ENCODE measurements around the gene PKLR. TPM values are rescaled to one million over a fixed set of nuclear protein-coding genes. Genes with fewer than 3 reads are reported as not detected.
A peak's percentile ranks its signal among the peaks of the same experiment; 100 is the strongest.
"Not testable (repeated sequence)": the region's sequence is repeated elsewhere in the genome, so short reads cannot be mapped to it uniquely, and the experiment has no call there.

PKLR gene
- 1 to 10 TPM in 1 of 8 experiments, under 1 TPM in 7; 0.07 to 1.1 (median 0.17) TPM for total RNA-seq

DNA sequence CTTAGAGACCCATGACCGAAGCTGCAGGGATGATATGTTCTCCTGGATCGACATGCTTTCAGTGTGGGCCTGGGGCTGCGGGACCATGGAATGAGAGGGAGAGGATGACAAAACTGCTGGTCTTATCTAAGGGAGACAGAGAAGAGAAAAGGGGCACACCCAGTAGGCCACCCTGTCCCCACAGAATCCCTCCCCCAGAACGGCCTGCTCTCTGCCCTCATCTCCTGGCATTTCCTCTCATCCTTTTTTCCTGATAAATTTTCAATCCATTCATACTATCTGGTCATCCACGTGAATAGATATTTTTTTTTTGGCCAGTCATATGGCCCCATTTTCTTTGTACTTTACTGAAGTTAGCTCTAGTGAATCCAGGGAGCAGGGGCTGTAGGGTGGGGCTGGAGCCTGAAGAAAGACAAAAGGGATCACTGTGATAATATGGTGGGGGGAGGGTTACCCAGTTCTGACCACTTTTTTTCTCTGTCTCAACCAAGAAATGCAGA is at the start of gene PKLR:
TSS of gene PKLR (minus strand) at position 97 of the 500 bp plus-strand sequence. CDS start at position 54, 43 bp downstream.
- no peak for ATAC-seq (replicated peaks in 6 of 8)
- Histone ChIP-seq H3K4me1 (replicated peaks in 1 of 2) (peaks cover 18 to 21% of the 10 kb centered on the region in 2 donors), H3K27ac (no peak within 1 kb of the TSS), H3K4me3 (no peak within 1 kb of the TSS)
- WGBS, 10 experiments = 0 to 94% (median 77%) methylated on average over 1 to 5 of the region's 5 CpGs; no CpG with 5 or more reads in 2 of the 10 experiments
- in situ Hi-C loops (cut with MboI; ENCODE audit: low pct_unique_long_range_greater_than_20kb in 2 of 9, low sequenced_read_pairs in 9 of 9, unreplicated experiment in 9 of 9) = no loop called here

DNA sequence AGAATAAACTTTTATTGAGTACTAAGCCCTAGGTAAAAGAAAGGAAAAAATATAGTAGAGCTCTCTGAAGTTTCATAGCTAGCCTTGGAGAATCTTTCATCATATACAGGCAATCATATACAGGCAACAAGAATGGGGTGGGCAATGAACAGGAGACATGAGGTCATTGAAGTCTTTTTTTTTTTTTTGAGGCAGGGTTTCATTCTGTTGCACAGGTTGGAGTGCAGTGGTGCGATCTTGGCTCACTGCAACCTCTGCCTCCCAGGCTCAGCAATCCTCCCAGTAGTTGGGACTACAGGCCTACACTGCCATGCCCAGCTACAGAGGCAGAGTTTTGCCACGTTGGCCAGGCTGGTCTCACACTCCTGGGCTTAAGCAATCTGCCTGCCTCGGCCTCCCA is 41.6 kb upstream of the PKLR start:
- peak overlapping the region in 1 of 2 donors; percentile 50 for H3K27ac ChIP-seq
- no peaks in the 10 kb centered on the region for H3K4me1 ChIP-seq (replicated peaks in 1 of 2)
- H3K4me3 ChIP-seq = no peak overlapping the region
- WGBS, 10 experiments = 80 to 100% (median 100%) methylated on average over 1 to 3 of the region's 3 CpGs; no CpG with 5 or more reads in 3 of the 10 experiments
- peak in 5 of 8 experiments; percentile 70 to 86 (median 79) for ATAC-seq (replicated peaks in 6 of 8)
- in situ Hi-C loops (cut with MboI; ENCODE audit: low pct_unique_long_range_greater_than_20kb in 2 of 9, low sequenced_read_pairs in 9 of 9, unreplicated experiment in 9 of 9) = no loop called here

DNA sequence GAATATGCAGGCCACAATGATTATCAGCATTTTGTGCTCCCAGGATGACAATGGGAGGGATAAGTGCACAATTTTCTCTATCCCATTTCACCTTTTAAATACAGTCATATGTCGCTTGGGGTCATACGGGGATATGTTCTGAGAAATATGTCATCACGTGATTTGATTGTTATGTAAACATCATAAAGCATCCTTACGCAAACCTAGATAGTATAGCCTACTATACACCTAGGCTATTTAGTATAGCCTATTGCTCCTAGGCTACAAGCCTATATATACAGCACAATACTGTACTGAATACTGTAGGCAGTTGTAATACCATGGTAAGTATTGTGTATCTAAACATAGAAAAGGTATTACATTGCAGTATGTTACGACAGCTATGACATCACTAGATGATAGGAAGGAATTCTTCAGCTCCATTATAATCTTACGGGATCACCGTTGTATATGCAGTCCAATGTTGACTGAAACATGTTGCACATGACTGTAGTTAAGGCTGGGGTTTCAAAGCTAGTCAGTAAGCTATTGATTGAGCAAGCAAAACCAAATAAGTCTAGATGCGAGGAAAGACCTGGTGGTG is 38.4 kb upstream of the PKLR start:
- H3K4me3 ChIP-seq = no peak overlapping the region
- in situ Hi-C loops (cut with MboI; ENCODE audit: low pct_unique_long_range_greater_than_20kb in 2 of 9, low sequenced_read_pairs in 9 of 9, unreplicated experiment in 9 of 9) = no loop called here
- ATAC-seq (replicated peaks in 6 of 8) = peak in 5 of 8 experiments; percentile 24 to 78 (median 55)
- no peaks in the 10 kb centered on the region for H3K4me1 ChIP-seq (replicated peaks in 1 of 2)
- H3K27ac ChIP-seq = no peak overlapping the region
- 81 to 100% (median 95%) methylated on average over 1 to 8 of the region's 8 CpGs for WGBS, 10 experiments

DNA sequence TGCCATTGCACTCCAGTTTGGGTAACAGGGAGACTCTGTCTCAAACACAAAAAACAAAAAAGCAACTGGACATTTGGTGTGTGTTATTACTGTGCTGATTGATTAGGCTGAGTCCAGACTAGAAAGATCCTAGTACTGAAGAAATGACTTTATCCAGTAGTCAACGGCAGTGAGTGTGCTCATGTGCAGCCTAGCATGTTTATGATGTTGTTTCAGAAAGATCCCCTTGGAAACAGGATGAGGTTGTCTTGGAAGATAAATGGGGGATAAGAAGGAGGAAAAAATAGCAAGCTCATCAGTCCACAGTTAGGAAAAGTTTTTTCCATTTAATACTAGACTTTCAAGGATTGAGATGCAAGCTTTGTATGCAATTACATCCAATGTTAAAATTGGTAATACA is 33.7 kb upstream of the PKLR start:
- no peak overlapping the region for H3K4me3 ChIP-seq
- in situ Hi-C loops (cut with MboI; ENCODE audit: low pct_unique_long_range_greater_than_20kb in 2 of 9, low sequenced_read_pairs in 9 of 9, unreplicated experiment in 9 of 9) = no loop called here
- no peak overlapping the region for H3K27ac ChIP-seq
- ATAC-seq (replicated peaks in 6 of 8) = peak in 5 of 8 experiments; percentile 40 to 62 (median 48)
- 0 to 77% (median 53%) methylated on average over 1 of the region's 1 CpG; no CpG with 5 or more reads in 2 of the 10 experiments for WGBS, 10 experiments
- H3K4me1 ChIP-seq (replicated peaks in 1 of 2) = no peaks in the 10 kb centered on the region

DNA sequence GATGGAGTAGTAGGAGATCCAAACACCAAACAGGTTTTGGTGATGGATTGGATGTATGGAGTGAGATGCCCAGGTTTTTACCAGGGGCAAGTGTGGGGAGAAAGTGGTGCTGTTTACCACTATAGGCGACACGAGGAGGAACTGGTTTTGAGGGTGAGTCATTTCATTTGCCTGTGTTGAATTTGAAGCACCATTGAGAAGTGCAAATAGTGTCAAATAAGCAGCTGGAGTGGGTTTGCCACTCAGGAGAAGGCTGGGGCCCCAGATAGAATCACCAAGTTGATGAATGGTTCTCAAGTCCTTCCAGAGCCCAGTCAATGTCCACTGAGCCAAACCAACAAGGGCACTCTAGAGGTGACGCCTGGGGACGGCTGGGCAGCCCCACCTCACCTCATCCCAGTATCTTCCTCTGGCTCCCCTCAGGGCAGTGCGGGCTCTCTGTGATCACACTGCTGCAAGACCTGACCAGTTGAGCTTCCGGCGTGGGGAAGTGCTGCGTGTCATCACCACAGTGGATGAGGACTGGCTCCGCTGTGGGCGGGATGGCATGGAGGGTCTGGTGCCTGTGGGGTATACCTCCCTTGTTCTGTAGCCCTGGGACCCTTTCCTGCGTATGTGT is 28.9 kb upstream of the PKLR start:
- Histone ChIP-seq H3K4me3 (no peak overlapping the region), H3K4me1 (replicated peaks in 1 of 2) (peaks cover 0 to 4% of the 10 kb centered on the region in 2 donors), H3K27ac (no peak overlapping the region)
- ATAC-seq (replicated peaks in 6 of 8) = no peak
- in situ Hi-C loops (cut with MboI; ENCODE audit: low pct_unique_long_range_greater_than_20kb in 2 of 9, low sequenced_read_pairs in 9 of 9, unreplicated experiment in 9 of 9) = no loop called here
- WGBS, 10 experiments = 78 to 100% (median 90%) methylated on average over 2 to 8 of the region's 11 CpGs; no CpG with 5 or more reads in 4 of the 10 experiments

DNA sequence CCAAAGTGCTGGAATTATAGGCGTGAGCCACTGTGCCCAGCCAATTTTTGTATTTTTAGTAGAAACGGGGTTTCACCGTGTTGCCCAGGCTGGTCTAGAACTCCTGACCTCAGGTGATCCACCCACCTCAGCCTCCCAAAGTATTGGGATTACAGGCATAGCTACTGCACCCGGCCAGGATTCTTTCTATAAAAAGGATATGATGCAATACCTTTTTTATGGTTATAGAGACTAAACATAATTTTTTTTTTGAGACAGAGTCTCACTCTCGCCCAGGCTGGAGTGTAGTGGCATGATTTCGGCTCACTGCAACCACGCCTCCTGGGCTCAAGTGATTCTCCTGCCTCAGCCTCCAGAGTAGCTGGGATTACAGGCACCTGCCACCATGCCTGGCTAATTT is 27.6 kb upstream of the PKLR start:
- ATAC-seq (replicated peaks in 6 of 8); in situ Hi-C loops (cut with MboI; ENCODE audit: low pct_unique_long_range_greater_than_20kb in 2 of 9, low sequenced_read_pairs in 9 of 9, unreplicated experiment in 9 of 9); H3K4me1 ChIP-seq (replicated peaks in 1 of 2); H3K27ac ChIP-seq; H3K4me3 ChIP-seq: not testable (repeated sequence)
- 67 to 100% (median 90%) methylated on average over 1 to 7 of the region's 7 CpGs; no CpG with 5 or more reads in 4 of the 10 experiments for WGBS, 10 experiments

DNA sequence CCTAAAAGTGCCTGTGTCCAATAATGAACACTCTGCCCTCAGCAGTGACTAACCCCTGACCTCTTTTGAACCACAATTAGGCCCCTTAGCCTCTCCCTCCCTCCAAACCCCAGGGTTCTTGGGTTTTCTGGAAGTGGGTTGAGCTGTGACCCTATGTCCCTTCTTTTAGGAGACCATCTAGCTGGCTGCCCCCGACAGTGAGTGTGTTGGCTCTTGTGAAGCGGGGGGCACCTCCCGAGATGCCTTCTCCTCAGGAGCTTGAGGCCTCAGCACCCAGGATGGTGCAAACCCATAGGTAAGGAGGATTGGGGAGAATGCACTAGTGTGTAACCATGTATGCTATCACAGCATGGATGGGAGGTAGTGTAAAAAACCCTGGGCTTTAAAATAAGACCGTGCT is 26.7 kb upstream of the PKLR start:
- WGBS, 10 experiments = 71 to 100% (median 95%) methylated on average over 1 to 4 of the region's 4 CpGs; no CpG with 5 or more reads in 5 of the 10 experiments
- Histone ChIP-seq H3K27ac (no peak overlapping the region), H3K4me1 (replicated peaks in 1 of 2) (peaks cover 2 to 5% of the 10 kb centered on the region in 2 donors), H3K4me3 (no peak overlapping the region)
- ATAC-seq (replicated peaks in 6 of 8) = no peak
- in situ Hi-C loops (cut with MboI; ENCODE audit: low pct_unique_long_range_greater_than_20kb in 2 of 9, low sequenced_read_pairs in 9 of 9, unreplicated experiment in 9 of 9) = no loop called here

DNA sequence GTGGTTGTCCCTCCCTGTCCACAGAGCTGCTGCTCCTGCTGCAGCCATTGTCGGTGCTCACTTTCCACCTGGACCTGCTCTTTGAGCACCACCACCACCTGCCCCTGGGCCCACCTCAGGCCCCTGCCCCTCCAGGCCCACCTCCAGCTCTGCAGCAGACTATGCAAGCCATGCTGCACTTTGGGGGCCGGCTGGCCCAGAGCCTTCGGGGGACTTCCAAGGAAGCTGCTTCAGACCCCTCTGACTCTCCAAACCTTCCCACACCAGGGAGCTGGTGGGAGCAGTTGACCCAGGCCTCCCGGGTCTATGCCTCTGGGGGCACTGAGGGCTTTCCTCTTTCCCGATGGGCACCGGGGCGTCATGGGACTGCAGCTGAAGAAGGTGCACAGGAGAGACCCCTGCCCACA is 25.4 kb upstream of the PKLR start:
- no peak overlapping the region for H3K4me3 ChIP-seq
- H3K27ac ChIP-seq = no peak overlapping the region
- H3K4me1 ChIP-seq (replicated peaks in 1 of 2) = peaks cover 9 to 14% of the 10 kb centered on the region in 2 donors
- 60 to 100% (median 96%) methylated on average over 1 to 5 of the region's 7 CpGs; no CpG with 5 or more reads in 6 of the 10 experiments for WGBS, 10 experiments
- ATAC-seq (replicated peaks in 6 of 8) = no peak
- in situ Hi-C loops (cut with MboI; ENCODE audit: low pct_unique_long_range_greater_than_20kb in 2 of 9, low sequenced_read_pairs in 9 of 9, unreplicated experiment in 9 of 9) = no loop called here

DNA sequence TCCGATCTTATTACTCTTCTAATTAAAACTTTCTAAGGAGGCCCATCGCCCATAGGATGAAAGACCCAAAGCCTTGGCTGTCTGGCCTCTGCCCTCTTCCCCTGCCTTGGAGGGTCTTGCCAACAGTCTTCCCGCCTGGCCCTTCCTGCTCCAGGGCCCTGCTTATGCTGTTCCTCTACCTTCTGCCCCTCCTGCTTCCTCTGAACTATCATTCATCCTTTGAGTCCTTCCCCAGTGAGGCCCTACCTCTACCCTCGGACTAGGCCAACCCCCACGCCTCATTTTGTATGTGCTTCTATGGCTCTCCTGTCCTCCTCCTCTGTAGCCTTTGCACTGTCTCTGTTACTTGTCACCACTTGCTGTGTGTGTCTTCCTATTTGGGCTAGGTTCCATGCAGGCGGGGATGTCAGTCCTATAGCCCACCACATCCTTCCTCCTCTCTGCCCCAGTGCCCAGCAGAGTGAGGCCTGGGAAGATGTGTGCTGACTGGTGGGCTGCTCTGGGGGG is 24.8 kb upstream of the PKLR start:
- H3K4me3 ChIP-seq = no peak overlapping the region
- no peak overlapping the region for H3K27ac ChIP-seq
- H3K4me1 ChIP-seq (replicated peaks in 1 of 2) = peaks cover 10 to 17% of the 10 kb centered on the region in 2 donors
- 60 to 100% (median 92%) methylated on average over 1 to 6 of the region's 6 CpGs; no CpG with 5 or more reads in 5 of the 10 experiments for WGBS, 10 experiments
- no peak for ATAC-seq (replicated peaks in 6 of 8)
- in situ Hi-C loops (cut with MboI; ENCODE audit: low pct_unique_long_range_greater_than_20kb in 2 of 9, low sequenced_read_pairs in 9 of 9, unreplicated experiment in 9 of 9) = no loop called here

DNA sequence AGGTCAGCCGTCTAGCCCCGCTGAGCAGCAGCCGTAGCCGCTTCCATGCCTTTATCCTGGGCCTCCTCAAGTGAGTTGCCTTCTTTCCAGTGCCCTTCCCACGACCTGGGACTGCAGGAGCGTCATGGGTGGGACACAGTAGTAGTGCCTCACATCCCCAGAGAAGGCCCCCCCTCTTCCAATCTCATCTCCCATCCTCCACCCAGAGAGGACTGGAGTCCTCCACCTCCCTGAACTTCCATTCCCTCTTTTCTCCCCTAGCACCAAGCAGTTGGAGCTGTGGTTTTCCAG is 24.3 kb upstream of the PKLR start:
- no peak overlapping the region for H3K4me3 ChIP-seq
- 40 to 64% (median 59%) methylated on average over 1 to 5 of the region's 6 CpGs; no CpG with 5 or more reads in 7 of the 10 experiments for WGBS, 10 experiments
- ATAC-seq (replicated peaks in 6 of 8) = no peak
- no peak overlapping the region for H3K27ac ChIP-seq
- peaks cover 10 to 17% of the 10 kb centered on the region in 2 donors for H3K4me1 ChIP-seq (replicated peaks in 1 of 2)
- in situ Hi-C loops (cut with MboI; ENCODE audit: low pct_unique_long_range_greater_than_20kb in 2 of 9, low sequenced_read_pairs in 9 of 9, unreplicated experiment in 9 of 9) = no loop called here

DNA sequence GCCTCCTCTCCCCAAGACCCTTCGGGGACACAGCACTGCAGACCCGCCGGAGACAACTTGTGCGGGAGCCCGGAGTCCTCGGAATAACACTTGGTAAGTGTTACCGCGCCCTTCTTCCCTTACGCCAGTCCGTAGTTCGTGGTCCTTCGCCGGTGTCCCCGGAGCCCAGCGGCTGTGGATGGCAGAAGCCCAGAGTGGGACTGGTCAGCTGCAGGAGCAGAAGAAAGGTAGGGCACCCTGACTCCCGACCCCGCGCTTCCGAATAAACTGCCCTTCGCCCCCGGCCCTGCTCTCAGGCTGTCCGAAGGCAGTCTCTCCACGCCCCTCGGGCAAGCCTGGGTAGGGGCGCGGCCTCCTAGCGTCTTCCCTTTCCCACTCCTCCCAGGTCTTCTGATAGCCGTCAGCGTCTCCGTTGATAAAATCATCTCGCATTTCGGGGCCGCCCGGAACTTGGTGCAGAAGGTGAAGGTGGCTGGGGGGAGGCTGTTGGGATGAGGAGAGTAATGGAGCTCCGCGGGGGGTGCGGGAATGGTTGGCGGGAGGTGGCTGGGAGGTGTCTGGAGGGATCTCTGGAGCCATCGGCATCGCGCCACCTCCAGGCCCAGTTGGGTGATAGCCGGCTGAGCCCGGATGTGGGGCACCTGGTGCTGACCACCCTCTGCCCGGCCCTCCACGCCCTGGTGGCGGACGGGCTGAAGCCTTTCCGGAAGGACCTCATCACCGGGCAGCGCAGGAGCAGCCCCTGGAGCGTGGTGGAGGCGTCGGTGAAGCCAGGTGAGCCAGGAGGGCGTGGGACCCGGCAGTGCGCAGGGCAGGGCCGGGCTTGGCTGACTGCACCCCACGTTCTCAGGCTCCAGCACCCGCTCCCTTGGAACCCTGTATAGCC is 23.7 kb upstream of the PKLR start:
- in situ Hi-C loops (cut with MboI; ENCODE audit: low pct_unique_long_range_greater_than_20kb in 2 of 9, low sequenced_read_pairs in 9 of 9, unreplicated experiment in 9 of 9) = no loop called here
- H3K27ac ChIP-seq = no peak overlapping the region
- 0 to 21% (median 3%) methylated on average over 2 to 32 of the region's 59 CpGs; no CpG with 5 or more reads in 4 of the 10 experiments for whole genome bisulfite sequencing, 10 experiments
- peak overlapping the region; percentile 65 to 91 (median 78) for H3K4me3 ChIP-seq
- H3K4me1 ChIP-seq (replicated peaks in 1 of 2) = peaks cover 13 to 22% of the 10 kb centered on the region in 2 donors
- peak in 4 of 8 experiments; percentile 0 to 7 (median 6) for ATAC-seq (replicated peaks in 6 of 8)

DNA sequence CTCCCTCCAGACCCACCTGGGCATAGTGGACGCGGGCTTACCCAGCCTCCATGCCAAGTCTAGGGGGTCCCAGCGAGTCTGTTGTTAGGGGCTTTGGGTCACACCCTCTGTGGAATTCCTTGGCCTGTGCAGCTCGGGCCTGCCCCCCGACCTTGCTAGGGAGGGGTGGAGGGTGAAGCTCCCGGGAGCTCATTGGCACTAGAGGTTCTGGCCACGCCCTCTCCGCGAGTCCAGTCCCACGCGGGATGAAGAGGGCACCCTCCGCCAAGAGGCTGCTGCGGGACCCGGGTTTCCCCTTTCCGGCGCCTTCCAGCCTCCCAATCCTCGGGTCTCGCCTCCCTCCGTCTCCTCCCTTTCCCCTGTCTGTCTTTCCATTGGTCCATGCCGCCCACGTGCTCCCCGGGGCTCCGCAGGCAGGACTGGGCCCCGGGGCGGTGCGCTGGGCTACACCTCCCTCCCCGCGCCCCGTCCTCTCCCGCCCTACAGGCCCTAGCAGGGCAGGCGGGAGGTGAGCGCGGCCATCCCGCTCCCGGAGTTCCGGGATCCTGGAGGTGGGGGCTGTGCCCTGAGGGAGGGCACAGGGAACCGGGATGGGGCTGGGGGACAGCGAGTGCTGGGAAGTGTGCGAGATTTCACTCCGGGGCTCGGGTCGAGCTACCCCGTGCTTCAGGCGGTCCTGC is 22.9 kb upstream of the PKLR start:
- Histone ChIP-seq H3K4me3 (peak overlapping the region; percentile 65 to 91 (median 78)), H3K27ac (peak overlapping the region; percentile 77 to 90), H3K4me1 (replicated peaks in 1 of 2) (peaks cover 17 to 23% of the 10 kb centered on the region in 2 donors)
- 0 to 3% (median 0%) methylated on average over 1 to 8 of the region's 44 CpGs; no CpG with 5 or more reads in 5 of the 10 experiments for WGBS, 10 experiments
- in situ Hi-C loops (cut with MboI; ENCODE audit: low pct_unique_long_range_greater_than_20kb in 2 of 9, low sequenced_read_pairs in 9 of 9, unreplicated experiment in 9 of 9) = no loop called here
- ATAC-seq (replicated peaks in 6 of 8) = peak; percentile 57 to 75 (median 68)
